ENCODE measurements around the gene SLC17A2.

DNA sequence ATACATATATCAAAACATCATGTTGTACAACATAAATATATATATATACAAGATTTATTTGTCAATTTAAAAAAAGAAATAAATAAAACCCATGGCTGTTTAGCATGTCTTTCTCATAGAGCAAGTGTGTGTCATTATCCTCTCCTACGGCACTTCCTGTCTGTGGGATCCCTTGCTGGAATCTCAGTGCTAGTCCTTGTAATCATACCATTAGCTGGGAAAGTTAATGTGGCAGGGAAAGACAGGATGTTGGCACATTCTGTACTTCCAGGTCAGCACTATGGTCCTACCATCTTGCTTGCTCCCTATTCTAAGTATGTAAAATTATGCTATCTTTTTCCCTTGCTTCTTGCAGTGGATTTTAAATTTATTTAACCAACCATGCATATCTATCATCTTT, 47.0 kb downstream of the SLC17A2 start:
- no peak for TF ChIP-seq POLR2A (IDR thresholded peaks at IDR 0.05)
- TF ChIP-seq, protein P1, sequence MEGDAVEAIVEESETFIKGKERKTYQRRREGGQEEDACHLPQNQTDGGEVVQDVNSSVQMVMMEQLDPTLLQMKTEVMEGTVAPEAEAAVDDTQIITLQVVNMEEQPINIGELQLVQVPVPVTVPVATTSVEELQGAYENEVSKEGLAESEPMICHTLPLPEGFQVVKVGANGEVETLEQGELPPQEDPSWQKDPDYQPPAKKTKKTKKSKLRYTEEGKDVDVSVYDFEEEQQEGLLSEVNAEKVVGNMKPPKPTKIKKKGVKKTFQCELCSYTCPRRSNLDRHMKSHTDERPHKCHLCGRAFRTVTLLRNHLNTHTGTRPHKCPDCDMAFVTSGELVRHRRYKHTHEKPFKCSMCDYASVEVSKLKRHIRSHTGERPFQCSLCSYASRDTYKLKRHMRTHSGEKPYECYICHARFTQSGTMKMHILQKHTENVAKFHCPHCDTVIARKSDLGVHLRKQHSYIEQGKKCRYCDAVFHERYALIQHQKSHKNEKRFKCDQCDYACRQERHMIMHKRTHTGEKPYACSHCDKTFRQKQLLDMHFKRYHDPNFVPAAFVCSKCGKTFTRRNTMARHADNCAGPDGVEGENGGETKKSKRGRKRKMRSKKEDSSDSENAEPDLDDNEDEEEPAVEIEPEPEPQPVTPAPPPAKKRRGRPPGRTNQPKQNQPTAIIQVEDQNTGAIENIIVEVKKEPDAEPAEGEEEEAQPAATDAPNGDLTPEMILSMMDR (IDR thresholded peaks at IDR 0.05), result no peak

Measured in ovary (tissue), 3 donors.